Effector memory CD8-positive, alpha-beta T cell (primary cell): ENCODE results near the gene TMEM135.
"Not testable (repeated sequence)": the region's sequence is repeated elsewhere in the genome, so short reads cannot be mapped to it uniquely, and the experiment has no call there.

Source experiments
- ATAC-seq: fragments of 150-1000 bp; cut with Tn5 transposase; replicated peaks from 2 replicates; pipeline ENCODE4 v1.10.0; 2021; ENCODE audit warnings: mild to moderate bottlenecking, moderate library complexity
- DNase-seq, 3 experiments: peaks; one replicate each; pipeline ENCODE4 v3.0.0; 2021
- H3K27ac Mint-ChIP-seq, 2 donors: one replicate each; pipeline ENCODE4 v1.8.0; 2022; ENCODE audit warnings: mild to moderate bottlenecking in 2 of 2, mixed read lengths in 2 of 2, moderate library complexity in 2 of 2
- H3K27me3 Mint-ChIP-seq, 2 donors: one replicate each; pipeline ENCODE4 v1.8.0; 2022; ENCODE audit warnings: mixed read lengths in 2 of 2
- H3K36me3 Mint-ChIP-seq: one replicate; pipeline ENCODE4 v1.8.0; 2022; ENCODE audit warnings: mild to moderate bottlenecking, moderate library complexity, mixed read lengths; ENCODE audit not compliant: insufficient read depth
- H3K4me1 Mint-ChIP-seq, 2 donors: one replicate each; pipeline ENCODE4 v1.8.0; 2022; ENCODE audit warnings: low read depth in 2 of 2, mixed read lengths in 2 of 2
- H3K4me3 Mint-ChIP-seq, 2 donors: one replicate each; pipeline ENCODE4 v1.8.0; 2022; ENCODE audit warnings: mild to moderate bottlenecking in 2 of 2, mixed read lengths in 2 of 2, moderate library complexity in 2 of 2
- H3K9me3 Mint-ChIP-seq, 2 donors: one replicate each; pipeline ENCODE4 v1.8.0; 2022; ENCODE audit warnings: mixed read lengths in 2 of 2
- total RNA-seq, 9 experiments: gene quantifications; one replicate each; lab custom pipeline; 2026; lab: John Stamatoyannopoulos, UW

The TMEM135 gene
- total RNA-seq, result 17.7 to 35.5 (median 21.5) reads per million in 9 experiments

DNA sequence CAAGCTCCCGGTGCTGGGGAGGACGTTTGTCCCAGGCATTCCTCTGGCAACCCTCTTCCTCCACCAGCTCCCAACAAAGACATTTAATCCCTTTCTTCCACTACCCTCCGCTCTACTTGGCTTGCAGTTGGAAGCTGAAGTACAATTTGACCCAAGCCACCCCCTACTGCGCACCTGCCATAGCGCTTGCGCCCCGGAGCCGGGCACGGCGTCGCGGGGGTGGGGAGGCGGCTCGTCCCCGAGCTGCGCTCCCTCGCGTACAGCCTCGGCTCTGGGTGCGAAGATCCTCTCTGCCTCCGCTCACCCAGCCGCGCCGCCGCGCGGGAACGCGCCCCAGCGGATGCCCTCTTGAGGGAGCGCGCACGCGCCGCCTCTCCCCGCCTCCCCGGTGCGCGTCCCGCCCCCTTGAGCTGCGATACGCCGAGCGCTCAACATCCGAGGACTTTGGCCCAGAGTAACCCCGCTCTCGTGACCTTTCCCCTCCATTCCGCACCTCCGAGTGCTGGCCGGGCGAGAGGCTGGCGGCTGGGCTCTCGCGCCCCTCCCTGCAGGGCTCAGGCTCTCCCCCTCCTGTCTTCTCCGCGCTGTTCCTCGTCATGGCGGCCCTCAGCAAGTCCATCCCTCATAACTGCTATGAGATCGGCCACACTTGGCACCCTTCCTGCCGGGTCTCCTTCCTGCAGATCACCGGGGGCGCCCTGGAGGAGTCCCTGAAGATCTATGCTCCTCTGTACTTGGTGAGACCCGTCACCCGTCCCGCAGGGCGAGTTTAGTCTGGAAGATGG lies at the start of gene TMEM135:
TSS of gene TMEM135 (plus strand) at position 485 of the 785 bp plus-strand sequence. CDS start at position 597, 112 bp downstream.
- no peaks in the 10 kb centered on the region for H3K27me3 Mint-ChIP-seq
- peak within 1 kb of the TSS; percentile 91 to 96 for H3K4me3 Mint-ChIP-seq
- H3K36me3 Mint-ChIP-seq, result peaks cover under 1% of the 10 kb centered on the region
- peaks cover 36 to 43% of the 10 kb centered on the region in 2 donors for H3K4me1 Mint-ChIP-seq
- no peaks in the 10 kb centered on the region for H3K9me3 Mint-ChIP-seq
- DNase-seq (peak; percentile 92 to 93 (median 93)), ATAC-seq (peak; percentile 94)
- H3K27ac Mint-ChIP-seq, result peak within 1 kb of the TSS; percentile 90 to 95

GRCh38 chr11:86988351-86988881 lies 49.3 kb upstream of the TMEM135 start:
- peaks cover 2% of the 10 kb centered on the region for H3K36me3 Mint-ChIP-seq
- ATAC-seq (no peak), DNase-seq (no peak)
- H3K27ac Mint-ChIP-seq, result no peak overlapping the region
- no peak overlapping the region for H3K4me3 Mint-ChIP-seq
- H3K9me3 Mint-ChIP-seq, result no peaks in the 10 kb centered on the region
- H3K27me3 Mint-ChIP-seq, result peaks cover 17 to 32% of the 10 kb centered on the region in 2 donors
- no peaks in the 10 kb centered on the region for H3K4me1 Mint-ChIP-seq

- DNase-seq (no peak), ATAC-seq (no peak)
- Mint-ChIP-seq H3K27me3 (peaks cover 12 to 22% of the 10 kb centered on the region in 2 donors), H3K36me3 (peaks cover 2% of the 10 kb centered on the region), H3K4me3 (no peak overlapping the region), H3K9me3 (no peaks in the 10 kb centered on the region), H3K27ac (no peak overlapping the region), H3K4me1 (no peaks in the 10 kb centered on the region)
Measured at GRCh38 chr11:86990031-86990430, 47.7 kb upstream of the TMEM135 start.

GRCh38 chr11:86990515-86990914 lies 47.2 kb upstream of the TMEM135 start:
- Mint-ChIP-seq H3K4me3 (no peak overlapping the region), H3K27me3 (peaks cover 7 to 17% of the 10 kb centered on the region in 2 donors), H3K9me3 (no peaks in the 10 kb centered on the region), H3K27ac (no peak overlapping the region), H3K4me1 (no peaks in the 10 kb centered on the region), H3K36me3 (peaks cover 2% of the 10 kb centered on the region)
- ATAC-seq (no peak), DNase-seq (no peak)

GRCh38 chr11:86991341-86991740 lies 46.4 kb upstream of the TMEM135 start:
- DNase-seq (no peak), ATAC-seq (no peak)
- no peak overlapping the region for H3K4me3 Mint-ChIP-seq
- H3K9me3 Mint-ChIP-seq, result no peaks in the 10 kb centered on the region
- H3K36me3 Mint-ChIP-seq, result peaks cover 2% of the 10 kb centered on the region
- H3K27me3 Mint-ChIP-seq, result peaks cover 0 to 10% of the 10 kb centered on the region in 2 donors
- H3K27ac Mint-ChIP-seq, result no peak overlapping the region
- no peaks in the 10 kb centered on the region for H3K4me1 Mint-ChIP-seq

DNA sequence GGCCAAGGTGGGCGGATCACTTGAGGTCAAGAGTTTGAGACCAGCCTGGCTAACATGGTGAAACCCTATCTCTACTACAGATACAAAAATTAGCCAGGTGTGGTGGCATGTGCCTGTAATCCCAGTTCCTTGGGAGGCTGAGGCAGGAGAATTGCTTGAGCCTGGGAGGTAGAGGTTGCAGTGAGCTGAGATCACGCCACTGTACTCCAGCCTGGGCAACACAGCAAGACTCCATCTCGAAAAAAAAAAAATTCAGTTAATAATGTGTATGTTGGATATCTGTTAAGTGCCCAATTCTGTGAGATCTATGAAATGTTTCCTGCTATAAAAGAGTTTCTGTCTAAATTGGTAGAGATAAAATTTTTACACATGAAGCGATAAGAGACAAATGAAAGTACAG lies 45.4 kb upstream of the TMEM135 start:
- H3K27ac Mint-ChIP-seq, H3K36me3 Mint-ChIP-seq, H3K4me3 Mint-ChIP-seq, DNase-seq, H3K4me1 Mint-ChIP-seq, H3K27me3 Mint-ChIP-seq, ATAC-seq, H3K9me3 Mint-ChIP-seq: not testable (repeated sequence)

GRCh38 chr11:86993031-86993430 lies 44.7 kb upstream of the TMEM135 start:
- DNase-seq, result no peak
- H3K4me3 Mint-ChIP-seq, result no peak overlapping the region
- H3K27me3 Mint-ChIP-seq, result peaks cover 0 to 10% of the 10 kb centered on the region in 2 donors
- peaks cover 2% of the 10 kb centered on the region for H3K36me3 Mint-ChIP-seq
- no peak for ATAC-seq
- H3K9me3 Mint-ChIP-seq, result no peaks in the 10 kb centered on the region
- H3K4me1 Mint-ChIP-seq, result no peaks in the 10 kb centered on the region
- no peak overlapping the region for H3K27ac Mint-ChIP-seq

GRCh38 chr11:86996953-86997570 lies 40.7 kb upstream of the TMEM135 start:
- Mint-ChIP-seq H3K36me3 (no peaks in the 10 kb centered on the region), H3K27ac (no peak overlapping the region)
- ATAC-seq, result no peak

DNA sequence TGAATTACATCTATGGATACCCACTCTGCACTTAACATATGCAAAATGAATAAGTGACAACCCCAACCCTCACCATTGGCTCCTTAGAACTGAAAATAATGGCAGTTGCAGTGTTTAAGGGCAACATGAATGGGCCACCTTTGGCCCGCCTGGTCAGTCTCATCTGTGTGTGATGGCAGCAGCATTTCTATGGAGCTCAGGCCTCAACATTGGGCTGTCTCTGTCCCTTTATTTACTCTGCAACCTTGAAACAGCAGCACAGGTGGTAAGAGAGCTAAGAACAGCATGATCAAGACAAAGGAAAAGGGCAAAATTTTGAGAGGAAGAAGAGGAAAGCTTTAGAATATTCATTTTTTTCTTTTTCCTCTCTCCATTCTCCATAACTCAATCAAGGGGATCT lies 38.3 kb upstream of the TMEM135 start:
- Mint-ChIP-seq H3K4me1 (no peaks in the 10 kb centered on the region), H3K27me3 (peaks cover 0 to 5% of the 10 kb centered on the region in 2 donors), H3K27ac (no peak overlapping the region), H3K4me3 (no peak overlapping the region), H3K9me3 (no peaks in the 10 kb centered on the region), H3K36me3 (no peaks in the 10 kb centered on the region)
- DNase-seq (no peak), ATAC-seq (no peak)

More at GRCh38 chr11:86996953-86997570, 40.7 kb upstream of the TMEM135 start:
- DNase-seq, result no peak
- no peaks in the 10 kb centered on the region for H3K4me1 Mint-ChIP-seq
- H3K4me3 Mint-ChIP-seq, result no peak overlapping the region
- no peaks in the 10 kb centered on the region for H3K9me3 Mint-ChIP-seq
- H3K27me3 Mint-ChIP-seq, result peaks cover 0 to 4% of the 10 kb centered on the region in 2 donors

DNA sequence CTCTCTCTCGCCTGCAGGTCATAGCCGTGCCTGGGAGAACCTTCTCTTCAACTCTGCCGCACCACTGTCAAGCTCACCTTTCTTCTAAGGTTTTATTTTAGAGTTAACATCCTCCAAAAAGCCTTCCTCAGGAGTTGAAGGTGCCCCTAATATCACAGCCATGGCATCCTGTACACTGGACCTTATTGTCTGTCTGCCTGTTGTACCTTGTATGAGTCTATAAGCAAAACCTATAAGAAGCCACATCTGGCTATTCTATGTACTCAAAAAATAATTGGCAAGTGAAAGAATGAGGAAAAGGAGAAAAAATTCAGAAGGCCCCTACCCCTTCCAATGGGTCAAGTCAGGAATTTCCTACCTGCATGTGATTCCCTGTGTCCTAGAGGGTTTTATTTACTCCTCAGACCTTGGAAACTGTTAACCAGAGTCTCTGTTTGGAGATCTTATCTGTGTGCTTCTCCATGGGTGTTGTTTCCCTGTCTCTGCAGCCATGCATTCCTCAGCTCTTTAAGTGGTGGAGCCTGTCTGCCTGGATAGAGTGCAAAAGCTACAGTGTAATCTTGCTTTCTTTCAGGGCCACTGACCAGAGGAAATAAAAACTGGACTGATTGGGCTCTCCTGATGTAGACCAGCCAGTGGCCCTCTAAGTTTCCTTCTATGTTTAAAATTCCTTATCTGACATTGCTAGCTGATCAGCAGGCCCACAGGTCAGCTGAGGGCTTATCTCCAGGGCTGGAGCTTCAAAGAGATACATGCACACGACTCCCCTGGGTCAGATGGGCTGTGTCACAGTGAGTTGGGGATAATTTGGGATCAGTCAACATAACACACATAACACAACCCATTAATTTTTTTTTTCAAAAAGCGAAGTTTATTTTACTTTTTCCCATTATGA lies 37.6 kb upstream of the TMEM135 start:
- Mint-ChIP-seq H3K9me3 (no peaks in the 10 kb centered on the region), H3K27me3 (peaks cover 0 to 5% of the 10 kb centered on the region in 2 donors), H3K27ac (no peak overlapping the region), H3K4me1 (no peaks in the 10 kb centered on the region), H3K4me3 (no peak overlapping the region), H3K36me3 (no peaks in the 10 kb centered on the region)
- ATAC-seq (no peak), DNase-seq (no peak)

DNA sequence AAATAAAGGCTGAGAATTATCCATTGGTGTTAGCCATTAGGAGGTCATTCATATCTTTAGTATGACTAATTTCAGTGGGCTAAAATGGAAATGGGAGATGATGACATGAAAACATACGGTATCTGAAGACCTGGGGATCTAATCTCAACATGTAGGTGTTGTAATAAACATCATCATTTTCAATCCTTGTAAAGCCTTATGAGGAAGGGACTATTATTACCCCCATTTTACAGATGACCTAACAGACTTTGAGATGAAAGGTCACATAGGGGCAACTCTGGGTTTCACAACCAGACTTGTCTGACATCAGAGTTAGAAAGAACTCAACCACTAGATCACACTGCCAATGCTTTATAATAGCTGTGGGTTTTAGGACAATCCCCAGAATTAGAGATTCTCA lies 34.8 kb upstream of the TMEM135 start:
- no peak overlapping the region for H3K27ac Mint-ChIP-seq
- H3K27me3 Mint-ChIP-seq, result peaks cover 0 to 15% of the 10 kb centered on the region in 2 donors
- ATAC-seq (no peak), DNase-seq (no peak)
- H3K9me3 Mint-ChIP-seq, result no peaks in the 10 kb centered on the region
- no peak overlapping the region for H3K4me3 Mint-ChIP-seq
- no peaks in the 10 kb centered on the region for H3K4me1 Mint-ChIP-seq
- H3K36me3 Mint-ChIP-seq, result no peaks in the 10 kb centered on the region

DNA sequence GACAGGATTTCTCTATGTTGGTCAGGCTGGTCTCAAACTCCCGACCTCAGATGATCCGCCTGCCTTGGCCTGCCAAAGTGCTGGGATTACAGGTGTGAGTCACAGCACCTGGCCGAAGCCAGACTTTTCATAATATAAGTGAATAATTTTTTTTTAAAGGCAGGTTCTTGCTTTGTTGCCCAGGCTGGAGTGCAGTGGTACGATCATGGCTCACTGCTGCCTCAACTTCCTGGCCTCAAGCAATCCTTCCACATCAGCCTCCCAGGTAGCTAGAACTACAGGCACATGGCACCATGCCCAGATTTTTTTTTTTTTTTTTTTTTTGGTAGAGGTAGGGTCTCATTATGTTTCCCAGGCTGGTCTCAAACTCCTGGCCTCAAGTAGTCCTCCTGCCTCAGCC lies 33.5 kb upstream of the TMEM135 start:
- H3K4me3 Mint-ChIP-seq, H3K9me3 Mint-ChIP-seq, H3K4me1 Mint-ChIP-seq, H3K36me3 Mint-ChIP-seq, H3K27ac Mint-ChIP-seq, ATAC-seq, DNase-seq: not testable (repeated sequence)
- H3K27me3 Mint-ChIP-seq, result peaks cover 0 to 15% of the 10 kb centered on the region in 2 donors

GRCh38 chr11:87005569-87005921 lies 32.2 kb upstream of the TMEM135 start:
- Mint-ChIP-seq H3K4me1 (no peaks in the 10 kb centered on the region), H3K9me3 (no peaks in the 10 kb centered on the region), H3K36me3 (no peaks in the 10 kb centered on the region), H3K27me3 (peaks cover 0 to 15% of the 10 kb centered on the region in 2 donors), H3K4me3 (no peak overlapping the region), H3K27ac (no peak overlapping the region)
- ATAC-seq (no peak), DNase-seq (no peak)
